ENCODE measurements around the gene HORMAD2.

Gene HORMAD2

GRCh38 chr22:30104501-30105156 is 24.4 kb downstream of the HORMAD2 start:
- no peak for DNase-seq (ENCODE audit: low read depth)
- TF ChIP-seq CTCF (IDR thresholded peaks at IDR 0.05; ENCODE audit: low read depth, low read length) (no peak), POLR2A (IDR thresholded peaks at IDR 0.05; ENCODE audit: extremely low read depth, insufficient read length) (no peak), MYC (IDR thresholded peaks at IDR 0.05; ENCODE audit: low read depth, low read length) (no peak), MAX (IDR thresholded peaks at IDR 0.05; ENCODE audit: low read depth, low read length) (no peak)
- no peak overlapping the region for H3K4me3 ChIP-seq (ENCODE audit: low read depth, low read length)

DNA sequence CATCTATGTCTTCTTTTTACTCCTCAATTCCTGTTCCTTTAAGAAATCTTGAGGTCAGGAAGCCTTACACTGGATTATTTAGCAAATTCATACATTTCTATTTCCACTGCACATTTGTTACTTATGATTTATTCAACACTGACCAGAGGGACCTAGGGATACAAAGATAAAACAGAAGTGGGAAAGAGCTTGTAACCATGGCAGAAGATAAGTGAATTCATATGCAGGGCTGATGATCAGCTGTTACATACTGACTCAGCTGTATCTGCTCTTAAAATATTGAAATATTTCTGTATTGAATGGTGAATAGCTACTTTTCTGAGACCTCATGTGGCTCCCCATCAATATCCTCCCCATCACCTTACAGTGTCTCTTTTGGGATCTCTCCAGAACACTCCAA is 25.2 kb downstream of the HORMAD2 start:
- no peak for TF ChIP-seq MAX (IDR thresholded peaks at IDR 0.05; ENCODE audit: low read depth, low read length)
- TF ChIP-seq POLR2A (IDR thresholded peaks at IDR 0.05; ENCODE audit: extremely low read depth, insufficient read length) = no peak
- TF ChIP-seq CTCF (IDR thresholded peaks at IDR 0.05; ENCODE audit: low read depth, low read length) = no peak
- no peak for TF ChIP-seq MYC (IDR thresholded peaks at IDR 0.05; ENCODE audit: low read depth, low read length)
- no peak overlapping the region for H3K4me3 ChIP-seq (ENCODE audit: low read depth, low read length)
- no peak for DNase-seq (ENCODE audit: low read depth)

DNA sequence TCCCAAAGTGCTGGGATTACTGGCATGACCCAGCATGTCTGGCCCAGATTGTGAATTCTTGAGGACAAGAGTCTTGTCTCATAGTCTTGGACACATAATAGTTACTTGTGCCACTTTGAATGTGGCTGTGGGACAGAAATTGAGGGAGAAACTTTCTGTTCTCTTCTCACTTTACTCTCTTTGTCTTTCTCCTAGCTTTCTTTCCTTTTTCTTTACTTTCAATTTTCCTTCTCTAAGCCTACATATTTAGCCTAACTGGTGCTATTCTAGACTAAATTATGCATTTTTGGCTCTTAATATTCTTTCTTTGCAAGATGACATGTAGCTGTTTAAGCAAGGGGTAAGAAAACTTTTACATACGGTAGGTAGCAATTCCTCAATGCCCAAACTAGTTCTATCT is 33.2 kb downstream of the HORMAD2 start:
- no peak for DNase-seq (ENCODE audit: low read depth)
- TF ChIP-seq CTCF (IDR thresholded peaks at IDR 0.05; ENCODE audit: low read depth, low read length) (no peak), POLR2A (IDR thresholded peaks at IDR 0.05; ENCODE audit: extremely low read depth, insufficient read length) (no peak), MAX (IDR thresholded peaks at IDR 0.05; ENCODE audit: low read depth, low read length) (no peak)
- H3K4me3 ChIP-seq (ENCODE audit: low read depth, low read length) = no peak overlapping the region

GRCh38 chr22:30114361-30114760 is 34.1 kb downstream of the HORMAD2 start:
- TF ChIP-seq MAX (IDR thresholded peaks at IDR 0.05; ENCODE audit: low read depth, low read length) = no peak
- no peak for TF ChIP-seq POLR2A (IDR thresholded peaks at IDR 0.05; ENCODE audit: extremely low read depth, insufficient read length)
- no peak for TF ChIP-seq MYC (IDR thresholded peaks at IDR 0.05; ENCODE audit: low read depth, low read length)
- no peak for TF ChIP-seq CTCF (IDR thresholded peaks at IDR 0.05; ENCODE audit: low read depth, low read length)
- DNase-seq (ENCODE audit: low read depth) = no peak
- H3K4me3 ChIP-seq (ENCODE audit: low read depth, low read length) = no peak overlapping the region

GRCh38 chr22:30115705-30116104 is 35.4 kb downstream of the HORMAD2 start:
- TF ChIP-seq POLR2A (IDR thresholded peaks at IDR 0.05; ENCODE audit: extremely low read depth, insufficient read length) (no peak), MAX (IDR thresholded peaks at IDR 0.05; ENCODE audit: low read depth, low read length) (no peak), CTCF (IDR thresholded peaks at IDR 0.05; ENCODE audit: low read depth, low read length) (no peak), MYC (IDR thresholded peaks at IDR 0.05; ENCODE audit: low read depth, low read length) (no peak)
- H3K4me3 ChIP-seq (ENCODE audit: low read depth, low read length) = no peak overlapping the region
- no peak for DNase-seq (ENCODE audit: low read depth)

All from NB4 (cell line).